Fibroblast of upper back skin (primary cell): ENCODE data around the gene SIDT1.

Experiments used
- DNase-seq: peaks from one replicate; pipeline ENCODE4 v3.0.0-alpha.2; 2013

Gene SIDT1

DNA sequence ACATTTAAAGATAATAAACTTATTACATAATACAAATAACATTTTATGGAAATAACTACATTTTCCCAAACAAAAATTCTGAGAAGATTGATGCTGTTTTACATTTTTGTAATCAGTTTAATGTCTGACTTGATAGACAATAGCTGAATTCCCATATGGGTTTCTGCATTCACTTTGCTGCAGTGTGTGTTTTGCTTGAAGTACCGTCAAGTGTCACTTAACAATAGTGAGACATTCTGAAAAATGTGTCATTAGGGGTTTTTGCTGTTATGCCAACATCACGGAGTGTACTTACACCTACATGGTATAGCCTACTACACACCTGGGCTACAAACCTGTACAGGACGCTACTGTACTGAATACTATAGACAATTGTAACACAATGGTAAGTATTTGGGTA is 106.6 kb downstream of the SIDT1 start:
- DNase-seq, result no peak

DNA sequence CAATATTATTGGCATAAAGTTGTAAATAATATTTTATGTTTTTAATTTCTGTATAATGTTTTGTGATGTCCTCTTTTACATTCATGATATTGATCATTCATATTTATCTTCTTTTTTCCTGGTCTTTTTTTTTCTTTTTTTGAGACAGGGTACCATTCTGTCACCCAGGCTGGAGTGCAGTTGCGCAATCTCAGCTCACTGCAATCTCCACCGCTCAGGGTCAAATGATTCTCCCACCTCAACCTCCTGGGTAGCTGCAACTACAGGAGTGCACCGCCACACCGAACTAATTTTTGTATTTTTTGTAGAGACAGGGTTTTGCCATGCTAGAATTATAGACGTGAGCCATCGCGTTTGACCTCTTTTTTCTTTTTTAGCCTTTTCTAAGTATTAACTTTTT is 111.2 kb downstream of the SIDT1 start:
- no peak for DNase-seq

DNA sequence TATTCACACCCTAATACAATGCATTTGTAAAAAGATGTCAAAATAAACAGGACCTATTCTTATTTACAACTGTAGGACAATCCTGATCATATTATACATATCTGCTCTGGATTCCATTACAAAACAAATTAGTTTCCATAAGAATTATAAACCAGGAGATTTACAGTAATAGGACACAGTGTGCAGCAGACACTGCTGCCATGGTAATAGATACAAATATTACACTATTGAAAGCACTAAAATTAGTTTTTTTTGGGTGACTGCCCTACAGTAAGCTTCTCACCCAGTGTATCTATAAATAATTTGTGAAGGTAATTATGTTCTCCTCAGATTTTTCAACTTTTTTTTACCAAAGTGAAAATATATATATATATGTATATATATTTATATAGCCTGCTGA is 116.2 kb downstream of the SIDT1 start:
- no peak for DNase-seq

DNA sequence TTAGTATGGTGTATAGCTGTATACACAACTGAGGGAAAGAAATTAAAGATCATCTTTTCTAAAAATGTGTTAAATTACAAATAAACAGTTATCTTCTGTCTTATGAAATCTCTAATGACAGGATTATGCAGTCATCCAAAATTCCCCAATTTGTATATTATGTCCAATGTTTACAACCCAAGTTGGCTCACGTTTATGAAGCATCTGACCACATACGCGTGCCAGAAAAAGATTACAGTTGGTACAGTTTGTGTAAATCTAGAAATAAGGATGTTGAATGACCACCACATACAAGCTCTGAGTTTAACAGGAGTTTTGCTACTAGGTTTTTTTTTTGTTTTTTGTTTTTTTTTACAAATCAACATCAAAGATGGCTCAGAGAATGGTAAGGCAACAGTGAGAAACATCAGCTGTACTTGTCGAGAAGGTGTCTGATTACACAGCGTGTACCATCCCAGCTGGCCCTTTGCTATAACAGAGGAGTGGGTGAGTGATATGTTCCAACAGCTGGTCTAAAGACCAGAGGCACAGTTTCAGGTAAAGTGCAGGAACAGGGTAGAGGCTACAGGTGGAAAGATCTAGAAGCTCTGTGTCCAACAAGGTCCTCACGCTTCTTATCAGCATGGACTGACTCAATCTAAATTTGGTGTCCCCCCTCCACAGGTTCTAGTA is 117.0 kb downstream of the SIDT1 start:
- DNase-seq, result no peak

DNA sequence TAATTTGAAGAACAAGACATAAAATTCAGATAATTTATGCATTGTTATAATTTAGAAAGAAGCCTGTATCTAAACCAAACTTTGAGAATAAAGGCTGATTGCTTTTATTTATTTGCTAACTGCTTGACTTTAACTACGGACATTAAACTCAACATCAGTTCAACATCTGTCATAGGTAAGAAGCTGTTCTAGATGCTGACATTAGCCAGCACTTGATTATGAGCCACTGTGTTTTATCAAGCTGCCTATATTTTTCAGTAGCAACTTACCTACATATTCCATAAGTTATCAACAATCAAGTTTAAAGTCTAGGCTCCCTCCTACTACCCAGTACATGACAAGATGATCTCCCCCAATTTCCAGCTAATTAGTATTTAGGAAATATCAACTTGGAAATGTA is 122.0 kb downstream of the SIDT1 start:
- no peak for DNase-seq

DNA sequence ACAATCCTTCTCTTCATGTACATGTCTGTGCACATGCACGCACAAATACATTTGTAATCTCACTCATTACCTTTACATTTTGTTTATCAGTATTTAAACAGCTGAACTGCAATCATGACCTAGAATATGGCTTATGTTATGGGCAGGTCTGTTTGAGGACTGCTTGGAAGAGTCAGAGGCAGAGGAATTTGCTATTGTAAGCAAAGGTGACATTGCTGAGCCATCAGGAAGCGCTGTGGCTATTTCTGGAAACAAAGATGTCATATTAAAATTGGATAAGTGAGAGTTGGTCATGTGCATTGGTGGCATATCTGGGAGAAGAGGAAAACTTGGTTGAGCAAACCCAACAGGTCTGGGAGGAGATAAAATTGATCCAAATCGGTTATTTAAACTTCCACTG is 122.5 kb downstream of the SIDT1 start:
- no peak for DNase-seq

DNA sequence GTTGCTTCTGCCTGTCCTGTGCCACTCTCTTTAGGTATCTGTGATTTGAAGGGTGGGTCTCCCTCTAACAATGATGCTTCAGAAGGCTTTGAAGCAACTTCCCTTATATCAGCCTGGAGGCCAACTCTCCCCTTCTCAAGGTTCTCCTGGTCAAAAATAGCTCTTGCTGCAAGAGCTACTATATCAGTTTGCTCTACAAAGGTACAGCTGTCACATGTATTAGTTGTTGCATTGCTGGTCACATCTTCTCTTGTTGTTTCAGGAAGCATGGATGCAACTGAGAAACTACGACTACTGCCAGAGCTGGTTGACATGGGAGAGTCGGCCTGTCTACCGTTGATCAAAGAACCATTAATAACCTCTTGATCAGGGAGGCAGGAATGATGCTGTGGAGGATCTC is 125.8 kb downstream of the SIDT1 start:
- DNase-seq, result no peak

DNA sequence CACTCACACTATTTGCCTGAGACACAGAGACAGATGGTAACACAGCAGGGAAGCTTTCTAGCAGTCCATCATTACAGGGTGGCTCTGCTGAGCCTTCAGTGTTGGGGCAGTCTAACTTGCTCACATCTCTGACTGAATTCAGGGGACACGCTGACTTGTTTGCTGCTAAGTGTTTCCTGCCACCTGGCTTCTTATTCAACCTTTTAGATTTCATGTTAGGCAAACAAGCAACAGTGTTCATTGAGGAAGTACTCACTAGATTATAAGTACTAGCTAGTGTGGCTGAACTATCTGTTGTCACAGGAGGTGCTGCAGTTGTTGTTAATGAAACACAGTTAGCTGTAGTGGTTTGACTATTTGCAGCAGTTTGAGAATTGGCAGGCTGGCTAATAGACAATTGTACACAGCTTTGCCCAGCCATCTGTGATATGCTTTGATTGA is 126.8 kb downstream of the SIDT1 start:
- DNase-seq, result no peak

DNA sequence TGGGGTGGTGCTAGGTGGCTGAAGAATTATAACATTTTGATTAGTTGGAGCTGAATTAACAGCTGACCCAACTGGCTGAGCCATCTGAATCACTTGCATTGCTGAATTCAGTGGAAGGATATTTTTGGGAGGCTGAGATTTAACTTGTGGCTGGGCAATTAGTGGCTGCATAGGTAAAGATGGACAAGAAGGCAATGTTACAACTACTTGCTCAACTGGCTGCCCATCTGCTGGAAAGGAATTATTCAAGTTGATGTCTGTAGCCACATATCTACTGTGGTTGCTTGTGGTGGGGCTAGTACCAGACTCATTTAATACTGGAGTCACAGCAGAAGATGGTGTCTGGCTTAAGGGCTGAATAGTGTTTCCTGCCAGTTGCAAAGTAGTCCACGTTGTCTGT is 127.6 kb downstream of the SIDT1 start:
- no peak for DNase-seq

DNA sequence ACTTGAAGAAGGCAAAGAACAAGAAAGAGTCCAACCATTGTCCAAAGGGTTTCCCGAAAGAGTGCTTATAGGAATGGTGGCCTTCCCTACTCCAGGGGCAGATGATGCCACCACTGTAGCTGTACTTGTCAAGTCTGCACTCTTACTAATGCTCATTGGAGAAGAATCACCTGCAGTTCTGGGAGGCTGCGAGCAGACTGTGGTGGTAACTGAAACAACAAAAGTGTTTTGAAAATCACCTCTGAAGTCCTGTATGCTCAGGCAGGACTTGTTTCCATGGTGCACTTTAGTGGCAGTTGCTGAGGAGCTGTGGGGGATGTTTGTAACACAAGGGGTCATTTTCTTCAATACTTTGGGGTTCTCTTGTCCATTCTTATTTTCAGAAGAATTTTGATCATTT is 128.1 kb downstream of the SIDT1 start:
- no peak for DNase-seq

DNA sequence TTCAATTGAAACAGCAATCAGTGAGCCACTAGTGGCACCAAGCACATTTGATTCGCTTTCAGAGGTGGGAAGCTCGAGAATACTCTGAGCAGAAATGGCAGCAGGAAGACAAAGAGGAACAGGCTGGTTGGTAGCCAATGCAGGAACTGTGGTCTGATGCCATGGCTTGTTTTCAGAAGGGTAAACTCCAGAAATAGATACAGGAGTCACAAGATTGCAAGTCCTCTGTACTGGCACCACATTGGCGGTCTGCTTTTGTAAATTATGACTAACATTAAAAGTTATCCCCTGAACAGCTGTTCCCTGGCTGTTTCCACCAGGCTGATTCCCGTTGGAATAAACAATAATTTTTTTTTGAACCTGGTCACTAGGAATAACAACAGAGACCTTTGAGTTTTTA is 128.5 kb downstream of the SIDT1 start:
- DNase-seq, result no peak

DNA sequence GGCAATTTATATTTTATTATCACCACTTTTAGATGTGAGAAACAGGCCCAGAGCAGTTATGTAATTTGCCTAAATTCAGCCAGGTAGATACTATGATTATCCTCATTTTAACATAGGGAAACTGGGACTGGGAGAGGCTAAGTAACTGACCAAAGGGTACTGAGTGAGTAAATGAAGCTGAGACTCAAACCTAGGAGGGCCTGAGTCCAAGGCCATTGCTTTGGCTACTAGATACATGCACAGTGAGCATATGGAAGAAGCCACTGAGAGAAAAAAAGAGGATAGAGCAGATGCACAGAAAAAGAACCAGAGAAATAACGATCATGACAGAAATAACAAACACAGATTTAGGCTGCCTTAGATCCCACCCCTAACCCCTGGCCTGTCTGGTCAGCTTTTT is 130.5 kb downstream of the SIDT1 start:
- no peak for DNase-seq

DNA sequence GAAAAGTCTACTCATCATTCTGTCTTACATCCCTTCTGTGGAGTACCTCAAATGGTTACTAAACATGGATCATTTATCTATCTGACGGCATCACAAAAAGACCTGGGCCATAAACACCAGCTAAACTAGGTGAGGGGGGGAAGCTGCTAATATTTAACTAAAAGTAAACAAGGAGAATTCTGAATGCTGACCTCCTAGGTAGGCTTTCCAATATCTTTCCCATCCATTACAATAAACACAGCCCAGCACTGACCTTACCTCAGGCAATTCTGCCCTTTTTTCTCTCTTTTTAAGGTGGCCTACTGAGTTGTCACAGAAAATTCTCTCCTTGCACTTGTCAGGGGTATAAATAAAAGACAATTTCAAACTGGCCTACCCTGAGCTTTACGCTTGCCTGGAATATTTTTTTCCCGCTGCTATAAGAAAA is 131.0 kb downstream of the SIDT1 start:
- DNase-seq, result no peak

DNA sequence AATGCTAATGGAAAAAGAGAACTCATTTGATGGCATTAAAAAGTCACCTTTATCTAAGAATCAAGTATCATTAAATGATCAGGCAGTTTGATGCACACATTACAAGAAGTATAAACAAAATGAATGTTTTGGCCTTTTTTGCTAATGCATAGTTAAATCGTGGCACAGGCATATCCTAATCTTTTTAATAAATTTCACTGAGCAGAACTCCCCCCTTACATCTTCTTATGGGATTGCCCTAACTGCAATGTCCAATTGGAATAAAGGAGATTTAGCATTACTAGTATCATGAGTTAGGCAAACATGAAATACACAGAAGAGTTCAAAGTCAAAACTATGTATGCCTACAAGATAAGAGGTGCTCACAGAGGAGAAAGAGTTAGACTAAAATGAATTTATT is 131.4 kb downstream of the SIDT1 start:
- no peak for DNase-seq

DNA sequence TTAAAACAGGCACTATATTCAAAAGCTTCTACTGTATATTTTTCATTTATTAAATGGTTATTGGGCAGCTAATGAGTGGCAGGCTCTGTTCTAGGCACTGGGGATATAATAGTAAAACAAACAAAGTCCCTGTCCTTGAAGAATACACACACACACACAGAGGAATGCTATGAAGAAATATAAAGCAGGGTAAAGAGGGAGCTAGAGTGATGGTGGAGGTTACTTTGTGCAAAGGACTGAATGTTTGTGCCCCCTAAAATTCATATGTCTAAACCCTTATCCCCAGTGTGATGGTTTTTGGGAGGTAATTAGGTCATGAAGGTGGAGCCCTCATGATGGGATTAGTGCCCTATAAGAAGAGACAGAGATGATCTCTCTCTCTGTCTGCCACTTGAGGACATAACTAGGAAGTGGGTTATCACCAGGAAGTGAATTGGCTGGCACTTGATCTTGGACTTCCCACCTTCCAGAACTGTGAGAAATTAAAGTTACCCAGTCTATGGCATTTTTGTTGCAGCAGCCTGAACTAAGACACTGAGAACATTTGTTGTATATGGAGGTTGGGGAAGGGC is 132.3 kb downstream of the SIDT1 start:
- no peak for DNase-seq

DNA sequence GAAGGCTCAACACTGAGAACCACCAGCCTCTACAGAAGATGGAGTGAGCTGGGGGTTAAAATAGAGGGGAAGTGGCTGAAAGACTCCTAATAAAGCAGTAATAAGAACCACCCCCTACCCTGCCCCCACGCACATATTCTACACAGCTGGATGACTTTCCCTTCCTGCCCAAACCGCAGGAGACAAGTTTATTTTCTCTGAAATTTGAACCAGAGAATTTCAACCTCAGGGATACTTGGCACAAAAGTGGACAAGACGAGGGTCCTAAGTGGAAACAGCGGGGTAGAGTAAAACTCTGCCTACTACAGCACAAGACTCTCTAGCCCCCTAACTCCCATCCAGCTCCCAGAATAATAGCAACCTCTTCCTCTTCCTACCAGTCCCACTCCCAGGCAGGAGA is 135.7 kb downstream of the SIDT1 start:
- peak; percentile 71 for DNase-seq

DNA sequence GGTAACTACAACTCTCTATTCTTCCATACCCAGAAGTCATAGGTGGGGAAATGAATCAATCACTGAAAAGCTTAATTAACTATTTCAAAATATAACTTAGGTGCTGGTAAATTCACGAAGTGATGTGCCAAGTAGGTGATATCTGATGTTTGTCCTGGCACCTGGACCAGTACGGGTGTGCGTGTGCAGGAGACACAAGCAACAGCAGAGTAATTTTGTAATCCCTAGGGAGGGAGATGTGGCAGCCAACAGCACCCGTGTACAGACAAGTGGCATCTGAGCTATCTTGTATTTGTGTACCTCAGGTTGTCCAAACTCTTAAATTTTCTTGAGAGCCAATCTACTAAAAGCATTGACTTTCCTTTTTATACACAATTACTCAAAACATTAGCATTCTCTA is 141.2 kb downstream of the SIDT1 start:
- DNase-seq, result no peak

DNA sequence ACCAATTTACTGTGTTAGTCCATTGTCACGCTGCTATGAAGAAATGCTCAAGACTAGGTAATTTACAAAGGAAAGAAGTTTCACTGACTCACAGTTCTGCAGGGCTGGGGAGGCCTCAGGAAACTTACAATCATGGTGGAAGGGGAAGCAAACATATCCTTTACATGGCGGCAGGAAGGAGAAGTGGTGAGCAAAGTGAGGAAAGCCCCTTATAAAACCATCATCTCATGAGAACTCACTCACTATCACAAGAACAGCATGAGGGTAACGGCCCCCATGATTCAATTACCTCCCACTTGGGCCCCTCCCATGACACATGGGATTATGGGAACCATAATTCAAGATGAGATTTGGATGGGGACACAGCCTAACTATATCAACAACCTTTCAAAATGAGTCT is 143.9 kb downstream of the SIDT1 start:
- DNase-seq, result no peak

DNA sequence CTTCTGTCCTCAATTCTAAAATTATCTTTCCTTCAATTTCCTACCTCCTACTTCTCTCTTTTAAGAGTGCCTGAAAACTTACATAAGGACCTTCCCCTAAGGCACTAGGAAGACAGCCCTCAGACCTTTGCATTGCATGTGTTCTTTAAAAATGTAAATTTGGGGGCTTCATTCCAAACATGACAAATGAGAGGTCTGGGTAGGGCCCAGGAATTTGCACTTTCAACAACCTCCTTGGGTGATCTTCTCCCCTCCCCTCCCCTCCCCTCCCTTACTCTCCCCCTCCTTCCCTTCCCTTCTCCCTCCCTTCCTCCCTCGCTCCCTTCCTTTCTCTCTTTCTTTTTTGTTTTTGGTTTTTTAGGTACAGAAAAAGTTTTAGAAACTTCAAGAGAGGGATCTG is 145.4 kb downstream of the SIDT1 start:
- DNase-seq, result no peak

DNA sequence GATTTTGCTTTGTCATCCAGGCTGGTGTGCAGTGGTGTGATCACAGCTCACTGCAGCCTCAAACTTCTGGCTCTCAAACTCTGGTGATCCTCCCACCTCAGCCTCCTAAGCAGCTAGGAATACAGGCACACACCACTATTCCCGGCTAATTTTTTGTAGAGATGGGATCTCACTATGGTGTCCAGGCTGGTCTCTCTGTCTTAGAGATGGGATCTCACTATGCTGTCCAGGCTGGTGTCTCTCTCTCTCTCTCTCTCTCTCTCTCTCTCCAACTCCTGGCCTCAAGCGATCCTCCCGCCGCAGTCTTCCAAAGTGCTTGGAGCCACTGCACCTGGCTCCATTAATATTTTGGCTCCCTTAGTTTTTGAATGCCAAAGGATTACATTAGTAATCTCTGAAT is 146.4 kb downstream of the SIDT1 start:
- DNase-seq, result no peak
